Upper lobe of left lung (tissue), 6 donors: ENCODE measurements around the gene CREB3L2. TPM values are rescaled to one million over a fixed set of nuclear protein-coding genes. Genes with fewer than 3 reads are reported as not detected.

Experiments
- ATAC-seq, 2 donors: fragments of 200-7000 bp; cut with Tn5 transposase; one replicate each; pipeline ENCODE4 v1.9.1; 2022; ENCODE audit warnings: mild to moderate bottlenecking in 2 of 2, moderate library complexity in 2 of 2; ENCODE audit not compliant: low FRiP score in 2 of 2
- DNase-seq, 2 donors: peaks; one replicate each; pipeline ENCODE4 v3.0.0-alpha.2; 2019 to 2020
- H3K27ac ChIP-seq, 4 donors: fragments of 200-600 bp; sonication (generic); one replicate each; pipeline ENCODE4 v1.5.1; 2016 to 2019
- H3K27me3 ChIP-seq, 4 donors: fragments of 200-600 bp; sonication (generic); one replicate each; pipeline ENCODE4 v1.5.1; 2017 to 2019
- H3K36me3 ChIP-seq, 4 donors: fragments of 200-600 bp; sonication (generic); one replicate each; pipeline ENCODE4 v1.5.1; 2016 to 2019
- H3K4me1 ChIP-seq, 4 donors: fragments of 200-600 bp; sonication (generic); one replicate each; pipeline ENCODE4 v1.5.1; 2018 to 2019
- H3K4me3 ChIP-seq, 4 donors: fragments of 200-600 bp; sonication (generic); one replicate each; pipeline ENCODE4 v1.5.1; 2017 to 2019; ENCODE audit warnings: mild to moderate bottlenecking in 2 of 4, moderate library complexity in 1 of 4
- H3K9me3 ChIP-seq, 4 donors: fragments of 200-600 bp; sonication (generic); one replicate each; pipeline ENCODE4 v1.5.1; 2018 to 2019
- CTCF ChIP-seq, 6 experiments: fragments of 450-650 bp in 4 of 6; fragments of 200-600 bp in 2 of 6; sonication (generic) in 2 of 6; IDR thresholded peaks; one replicate each; pipeline ENCODE4 v1.5.1; 2016 to 2019; ENCODE audit warnings: antibody characterized with exemption in 6 of 6
- EP300 ChIP-seq, 4 donors: sonication (generic); formaldehyde crosslinking; IDR thresholded peaks; one replicate each; pipeline ENCODE4 v1.5.1; 2017; ENCODE audit warnings: antibody characterized with exemption in 4 of 4, control low read depth in 2 of 4
- POLR2A ChIP-seq, 4 donors: fragments of 450-650 bp; IDR thresholded peaks; one replicate each; pipeline ENCODE4 v1.5.1; 2016 to 2017; ENCODE audit warnings: antibody characterized with exemption in 4 of 4, mild to moderate bottlenecking in 2 of 4
- POLR2AphosphoS5 ChIP-seq, 2 donors: sonication (generic); formaldehyde crosslinking; IDR thresholded peaks; one replicate each; pipeline ENCODE4 v1.5.1; 2017; ENCODE audit warnings: antibody characterized with exemption in 2 of 2
- WGBS, 2 donors: methylation state at CpG; one replicate each; pipeline ENCODE4 v1.1.5; 2017 to 2018; 5-methylcytosine and 5-hydroxymethylcytosine counted together
- total RNA-seq, 6 donors: library from RNA; depleted of rRNA in 4 of 6; stranded (reverse); fragments of >200 nt in 4 of 6; gene quantifications; one replicate each; pipeline versions ENCODE4 v1.1.0 to v1.2.1, GENCODE V29; 2016 to 2021
- donor health status: DM: no; HTN: no; CAD: no; lungs with moderate emphysema.
- donor health status: DM: no; HTN: yes; CAD: no; lungs with severe emphysema.

Gene CREB3L2
- total RNA-seq, 6 donors from 2014 or later = 26.9 to 73.5 (median 34.2) TPM

- Histone ChIP-seq H3K36me3 (peaks cover 0 to 26% (median 12%) of the 10 kb centered on the region in 4 donors), H3K9me3 (no peaks in the 10 kb centered on the region), H3K27me3 (no peaks in the 10 kb centered on the region), H3K27ac (no peak overlapping the region), H3K4me3 (no peak overlapping the region), H3K4me1 (peaks cover 0 to 9% (median 2%) of the 10 kb centered on the region in 4 donors)
- DNase-seq = no peak
- TF ChIP-seq POLR2A (IDR thresholded peaks at IDR 0.05) (no peak), EP300 (IDR thresholded peaks at IDR 0.05) (no peak), CTCF (IDR thresholded peaks at IDR 0.05) (no peak), POLR2AphosphoS5 (IDR thresholded peaks at IDR 0.05) (no peak)
- ATAC-seq = no peak
Measured at GRCh38 chr7:137925091-137925490, 76.8 kb downstream of the CREB3L2 start.

GRCh38 chr7:137923380-137923779 lies 78.5 kb downstream of the CREB3L2 start:
- TF ChIP-seq POLR2A (IDR thresholded peaks at IDR 0.05) (no peak), POLR2AphosphoS5 (IDR thresholded peaks at IDR 0.05) (no peak), CTCF (IDR thresholded peaks at IDR 0.05) (no peak), EP300 (IDR thresholded peaks at IDR 0.05) (no peak)
- no peak overlapping the region for H3K4me3 ChIP-seq
- DNase-seq (no peak), ATAC-seq (no peak)
- H3K4me1 ChIP-seq = peaks cover 0 to 10% (median 2%) of the 10 kb centered on the region in 4 donors
- no peak overlapping the region for H3K27ac ChIP-seq
- WGBS, 2 donors = 92 to 93% methylated on average over 5 of the region's 5 CpGs
- H3K27me3 ChIP-seq = no peaks in the 10 kb centered on the region
- H3K9me3 ChIP-seq = no peaks in the 10 kb centered on the region
- H3K36me3 ChIP-seq = peaks cover 0 to 26% (median 12%) of the 10 kb centered on the region in 4 donors

- no peak overlapping the region for H3K4me3 ChIP-seq
- ATAC-seq = peak in 1 of 2 donors; percentile 32
- DNase-seq = no peak
- H3K27ac ChIP-seq = peak overlapping the region in 2 of 4 donors; percentile 47 to 52
- 56 to 66% methylated on average over 6 of the region's 6 CpGs for WGBS, 2 donors
- no peaks in the 10 kb centered on the region for H3K27me3 ChIP-seq
- TF ChIP-seq CTCF (IDR thresholded peaks at IDR 0.05) (no peak), EP300 (IDR thresholded peaks at IDR 0.05) (no peak), POLR2AphosphoS5 (IDR thresholded peaks at IDR 0.05) (no peak), POLR2A (IDR thresholded peaks at IDR 0.05) (no peak)
- peaks cover 0 to 17% (median 0%) of the 10 kb centered on the region in 4 donors for H3K36me3 ChIP-seq
- H3K4me1 ChIP-seq = peaks cover 0 to 10% (median 2%) of the 10 kb centered on the region in 4 donors
- no peaks in the 10 kb centered on the region for H3K9me3 ChIP-seq
Measured at GRCh38 chr7:137920637-137921399, 81.1 kb downstream of the CREB3L2 start.

GRCh38 chr7:137919987-137920386 lies 81.9 kb downstream of the CREB3L2 start:
- no peak overlapping the region for H3K4me3 ChIP-seq
- no peak for TF ChIP-seq CTCF (IDR thresholded peaks at IDR 0.05)
- no peak for TF ChIP-seq EP300 (IDR thresholded peaks at IDR 0.05)
- WGBS, 2 donors = 93 to 96% methylated on average over 1 of the region's 1 CpG
- no peaks in the 10 kb centered on the region for H3K9me3 ChIP-seq
- no peak for DNase-seq
- H3K4me1 ChIP-seq = peaks cover 0 to 10% (median 2%) of the 10 kb centered on the region in 4 donors
- no peak for ATAC-seq
- H3K27me3 ChIP-seq = no peaks in the 10 kb centered on the region
- peaks cover 0 to 24% (median under 1%) of the 10 kb centered on the region in 4 donors for H3K36me3 ChIP-seq
- H3K27ac ChIP-seq = peak overlapping the region in 2 of 4 donors; percentile 47 to 52
